Measurements from ENCODE around the gene CALD1.

- TF ChIP-seq POLR2AphosphoS5 (IDR thresholded peaks at IDR 0.05; ENCODE audit: low read depth, low read length) (no peak), POLR2A (IDR thresholded peaks at IDR 0.05; ENCODE audit: low read depth, low read length) (no peak), TAF1 (IDR thresholded peaks at IDR 0.05; ENCODE audit: low read depth, low read length) (no peak), SPI1 (IDR thresholded peaks at IDR 0.05; ENCODE audit: low read depth, low read length) (no peak), PAX5 (IDR thresholded peaks at IDR 0.05; ENCODE audit: insufficient read depth, low read length, severe bottlenecking) (no peak), POU2F2 (IDR thresholded peaks at IDR 0.05; ENCODE audit: low read depth, low read length) (no peak)
Observed at GRCh38 chr7:134795231-134795630, 15.8 kb downstream of the CALD1 start.

All from GM12891 (cell line).